Fibroblast of skin of abdomen (primary cell): ENCODE results near the gene ZBTB6. TPM values are rescaled to one million over a fixed set of nuclear protein-coding genes. Genes with fewer than 3 reads are reported as not detected.
A peak's percentile ranks its signal among the peaks of the same experiment; 100 is the strongest.

Source experiments
- DNase-seq: peaks from one replicate; pipeline ENCODE4 v3.0.0-alpha.2; 2013
- polyA plus RNA-seq, 2 experiments: library from polyadenylated mRNA; unstranded; fragments of 120-200 nt; gene quantifications; one replicate each; pipeline ENCODE4 v1.2.1, GENCODE V29; 2013; ENCODE audit not compliant: insufficient read length in 2 of 2

ZBTB6 gene, protein sequence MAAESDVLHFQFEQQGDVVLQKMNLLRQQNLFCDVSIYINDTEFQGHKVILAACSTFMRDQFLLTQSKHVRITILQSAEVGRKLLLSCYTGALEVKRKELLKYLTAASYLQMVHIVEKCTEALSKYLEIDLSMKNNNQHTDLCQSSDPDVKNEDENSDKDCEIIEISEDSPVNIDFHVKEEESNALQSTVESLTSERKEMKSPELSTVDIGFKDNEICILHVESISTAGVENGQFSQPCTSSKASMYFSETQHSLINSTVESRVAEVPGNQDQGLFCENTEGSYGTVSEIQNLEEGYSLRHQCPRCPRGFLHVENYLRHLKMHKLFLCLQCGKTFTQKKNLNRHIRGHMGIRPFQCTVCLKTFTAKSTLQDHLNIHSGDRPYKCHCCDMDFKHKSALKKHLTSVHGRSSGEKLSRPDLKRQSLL
- polyA plus RNA-seq (2013, experiment 1 of 2; ENCODE audit: insufficient read length): 8.2 TPM
- 7.7 TPM for polyA plus RNA-seq (2013, experiment 2 of 2; ENCODE audit: insufficient read length)

- peak; percentile 88 for DNase-seq
These were observed at the start of gene ZBTB6 for GRCh38 chr9:122912964-122913673. ZBTB6 (minus strand) TSS chr9:122913323; CDS start chr9:122912072, 1,251 bp downstream.

GRCh38 chr9:122961139-122961538 is 48.0 kb upstream of the ZBTB6 start:
- DNase-seq: no peak

GRCh38 chr9:122955961-122956360 is 42.8 kb upstream of the ZBTB6 start:
- no peak for DNase-seq

DNA sequence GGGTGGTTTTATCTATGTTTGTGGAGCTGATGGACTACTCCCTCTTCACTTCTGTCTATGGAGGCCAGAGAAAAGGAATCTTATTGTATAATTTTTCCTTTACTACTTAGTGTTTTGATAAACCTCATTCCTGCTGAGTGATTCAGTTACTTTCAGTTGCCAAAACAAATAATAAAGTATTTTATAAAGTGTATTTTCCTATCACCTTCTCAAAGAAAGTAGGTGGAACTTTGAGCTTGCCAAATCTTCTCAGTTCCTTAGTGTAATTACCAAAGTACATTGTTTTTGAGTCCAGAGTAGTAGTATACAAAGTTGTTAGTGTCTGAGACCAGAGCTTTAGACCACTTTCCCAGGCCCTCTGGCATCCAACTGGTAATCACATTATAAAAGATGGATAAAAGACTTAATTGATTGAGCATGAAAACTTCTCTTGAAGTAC is 41.1 kb upstream of the ZBTB6 start:
- peak; percentile 12 for DNase-seq

DNA sequence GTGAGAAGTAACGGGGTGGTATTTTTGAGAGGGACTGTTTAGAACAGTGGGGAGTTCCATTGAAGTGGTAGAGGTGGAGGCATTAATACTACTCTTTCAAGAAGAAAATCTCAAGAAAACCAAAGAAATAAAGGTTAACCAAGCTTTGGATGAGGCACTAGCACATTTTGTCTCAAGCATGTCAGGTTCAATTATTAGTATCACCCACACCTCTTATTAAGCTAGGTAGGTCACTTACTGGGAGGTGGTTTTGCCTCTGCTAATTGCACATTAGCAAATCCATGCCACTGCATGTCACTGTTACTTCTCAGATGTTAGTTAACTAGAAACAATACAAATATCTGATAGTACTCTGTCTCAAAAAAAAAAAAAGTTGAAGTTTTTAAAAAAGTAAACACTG is 37.9 kb upstream of the ZBTB6 start:
- DNase-seq: no peak

GRCh38 chr9:122950263-122950662 is 37.1 kb upstream of the ZBTB6 start:
- DNase-seq: no peak

DNA sequence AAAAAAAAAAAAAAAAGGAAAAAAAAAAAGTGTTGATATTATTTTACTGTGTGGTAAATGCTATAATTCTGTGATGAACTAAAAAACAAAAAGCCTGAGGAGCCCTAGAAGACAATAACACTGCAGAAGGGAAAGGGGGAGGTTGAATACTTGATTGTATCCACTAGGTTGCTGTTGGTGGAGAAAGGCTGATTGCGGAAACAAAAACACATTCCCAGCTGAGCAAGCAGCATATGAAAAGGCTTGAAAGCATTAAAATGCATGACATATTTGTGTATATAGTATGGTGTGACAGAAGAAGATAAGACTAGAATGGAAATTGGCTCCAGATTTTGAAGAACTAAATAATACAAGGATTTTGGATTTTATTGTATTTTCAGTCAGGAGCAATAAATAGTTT is 36.6 kb upstream of the ZBTB6 start:
- no peak for DNase-seq

- DNase-seq: no peak
These were observed 35.2 kb upstream of the ZBTB6 start for GRCh38 chr9:122948313-122948712.

DNA sequence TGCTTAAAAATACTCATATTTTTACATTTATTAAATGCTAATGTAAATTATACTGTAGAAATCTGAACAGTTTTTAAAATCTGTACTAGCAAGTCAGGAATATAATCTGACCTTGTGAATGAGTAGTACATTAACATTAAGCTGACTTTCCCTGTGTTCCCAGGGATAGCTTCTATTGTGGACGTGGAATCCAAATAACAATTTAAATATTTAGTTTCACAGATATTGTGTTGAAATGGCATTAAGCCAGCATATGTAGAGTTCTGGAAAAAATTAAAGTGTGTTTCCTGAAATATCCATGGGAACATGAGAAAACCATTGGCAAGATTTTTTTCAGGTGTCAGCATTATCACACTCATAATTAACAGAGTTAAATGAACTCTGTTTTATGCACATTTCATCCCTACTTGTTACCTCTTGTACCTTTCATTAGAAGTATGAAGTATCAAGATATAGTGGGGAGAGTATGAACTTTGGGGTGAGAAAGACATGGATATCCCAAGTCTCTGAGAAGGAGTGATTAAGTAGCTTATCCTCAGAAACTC is 33.4 kb upstream of the ZBTB6 start:
- DNase-seq: no peak

- peak; percentile 33 for DNase-seq
These were observed 32.1 kb upstream of the ZBTB6 start for GRCh38 chr9:122944960-122945888.

- DNase-seq: peak; percentile 54
These were observed 28.6 kb upstream of the ZBTB6 start for GRCh38 chr9:122941582-122942234.

DNA sequence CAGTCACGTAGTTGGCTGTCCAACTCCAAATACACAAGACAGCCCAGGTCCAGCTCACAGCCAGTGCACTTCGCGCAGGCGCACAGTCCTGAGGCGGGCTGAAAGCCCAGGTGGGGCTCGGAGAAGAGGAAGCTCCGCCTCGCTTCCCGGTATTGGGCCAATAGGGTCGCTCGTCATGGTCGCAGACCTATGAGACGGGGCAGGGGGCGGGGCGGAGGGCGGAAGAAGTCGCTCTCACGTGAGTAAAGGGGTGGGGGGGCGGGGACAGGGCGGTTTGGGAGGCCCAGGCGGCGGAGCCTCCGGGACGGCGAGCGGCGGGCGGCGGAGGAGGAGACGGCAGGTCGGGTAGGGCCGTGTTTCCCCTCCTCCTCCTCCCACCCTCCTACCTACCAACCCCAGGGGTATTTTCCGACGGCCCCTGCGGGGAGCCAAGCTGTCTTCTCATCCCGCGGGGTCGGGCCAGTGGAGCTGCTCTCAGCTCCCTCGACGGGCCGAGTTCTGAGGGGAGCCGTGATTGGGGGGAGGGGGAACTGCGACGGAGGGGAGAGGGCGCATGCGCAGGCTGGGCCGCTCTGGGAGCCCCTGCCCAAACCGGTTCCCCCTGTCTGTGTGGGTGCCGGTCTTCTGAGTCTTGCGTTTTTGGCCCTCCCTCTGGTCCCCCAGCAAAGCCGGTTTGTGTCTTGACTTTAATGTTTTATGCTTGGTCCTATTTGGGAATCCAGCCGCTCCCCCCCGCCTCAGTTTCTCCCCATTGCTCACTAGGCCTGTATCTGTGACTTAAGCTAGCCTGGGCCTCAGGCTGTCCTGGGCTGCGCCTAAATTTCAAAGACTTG is 27.8 kb upstream of the ZBTB6 start, which contains the start of gene RABGAP1:
RABGAP1 (plus strand) TSS at position 272 of the 833 bp plus-strand sequence. CDS start 16,040 bp downstream, outside the sequence.
- peak; percentile 99 for DNase-seq

DNA sequence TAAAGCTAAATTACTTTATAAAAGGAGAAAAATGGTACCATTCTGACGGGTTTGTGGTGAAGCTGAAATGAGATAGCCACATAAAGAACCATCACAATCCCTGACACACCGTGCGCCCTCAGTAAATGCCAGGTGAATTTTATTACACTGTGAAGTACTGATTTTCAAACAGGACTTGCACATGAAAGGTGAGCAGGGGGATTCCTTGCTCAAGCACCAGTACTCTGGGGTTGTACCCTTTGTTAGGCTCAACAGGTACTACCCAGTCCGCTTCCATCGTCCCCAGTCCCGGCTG is 27.3 kb upstream of the ZBTB6 start:
- DNase-seq: no peak

DNA sequence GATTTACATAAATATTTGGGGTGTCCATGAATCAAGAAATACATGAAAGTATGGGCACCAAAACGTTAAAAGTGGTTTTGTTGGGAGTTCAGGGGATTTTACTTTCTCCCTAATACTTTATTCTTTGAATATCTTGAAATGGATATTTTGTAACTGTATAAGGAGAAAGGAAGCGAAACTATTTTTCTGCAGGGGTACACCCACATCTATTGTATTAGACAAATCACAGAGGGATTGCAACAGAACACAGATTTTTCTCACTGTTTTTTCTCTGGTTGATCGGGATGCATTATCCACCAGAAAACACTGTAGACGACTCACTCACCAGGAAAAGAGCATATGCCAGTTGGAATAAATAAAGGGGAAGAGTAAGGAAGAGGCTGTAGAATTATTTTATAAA is 26.5 kb upstream of the ZBTB6 start:
- DNase-seq: no peak

DNA sequence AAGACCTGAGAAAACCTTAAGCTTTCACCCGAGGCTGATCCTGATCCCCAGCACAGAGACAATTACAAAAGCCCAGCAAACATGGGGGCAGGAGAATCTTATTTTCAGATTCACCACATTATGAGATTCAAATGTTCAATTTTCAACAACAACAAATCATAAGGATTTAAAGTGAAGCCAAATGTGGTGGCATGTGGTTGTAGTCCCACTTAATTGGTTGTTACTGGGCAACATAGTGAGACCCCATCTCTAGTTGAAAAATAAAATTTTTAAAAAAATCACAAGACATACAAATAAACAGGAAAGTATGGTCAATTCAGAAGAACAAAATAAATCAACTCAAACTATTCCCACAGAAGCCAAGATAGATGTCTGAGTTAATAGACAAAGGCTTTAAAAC is 23.8 kb upstream of the ZBTB6 start:
- DNase-seq: no peak

DNA sequence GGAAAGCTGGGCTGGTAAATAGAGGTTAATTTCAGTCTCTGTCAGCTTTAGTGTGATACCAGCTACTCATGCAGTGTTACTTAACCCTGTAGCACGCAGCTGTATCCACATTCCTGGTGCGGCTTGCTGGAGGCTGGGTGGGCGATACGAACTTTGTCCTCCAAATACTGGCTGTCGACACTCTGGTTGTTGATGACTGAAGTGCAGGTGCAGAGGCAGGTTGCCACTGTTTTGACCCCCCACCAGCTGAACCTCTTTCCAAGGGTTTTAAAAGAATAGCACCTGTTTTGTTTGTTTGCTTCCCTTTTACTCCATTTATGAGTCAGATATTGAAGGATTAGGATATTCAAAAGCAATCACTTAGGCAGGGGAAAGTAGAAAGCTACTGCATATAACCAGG is 23.3 kb upstream of the ZBTB6 start:
- DNase-seq: no peak

DNA sequence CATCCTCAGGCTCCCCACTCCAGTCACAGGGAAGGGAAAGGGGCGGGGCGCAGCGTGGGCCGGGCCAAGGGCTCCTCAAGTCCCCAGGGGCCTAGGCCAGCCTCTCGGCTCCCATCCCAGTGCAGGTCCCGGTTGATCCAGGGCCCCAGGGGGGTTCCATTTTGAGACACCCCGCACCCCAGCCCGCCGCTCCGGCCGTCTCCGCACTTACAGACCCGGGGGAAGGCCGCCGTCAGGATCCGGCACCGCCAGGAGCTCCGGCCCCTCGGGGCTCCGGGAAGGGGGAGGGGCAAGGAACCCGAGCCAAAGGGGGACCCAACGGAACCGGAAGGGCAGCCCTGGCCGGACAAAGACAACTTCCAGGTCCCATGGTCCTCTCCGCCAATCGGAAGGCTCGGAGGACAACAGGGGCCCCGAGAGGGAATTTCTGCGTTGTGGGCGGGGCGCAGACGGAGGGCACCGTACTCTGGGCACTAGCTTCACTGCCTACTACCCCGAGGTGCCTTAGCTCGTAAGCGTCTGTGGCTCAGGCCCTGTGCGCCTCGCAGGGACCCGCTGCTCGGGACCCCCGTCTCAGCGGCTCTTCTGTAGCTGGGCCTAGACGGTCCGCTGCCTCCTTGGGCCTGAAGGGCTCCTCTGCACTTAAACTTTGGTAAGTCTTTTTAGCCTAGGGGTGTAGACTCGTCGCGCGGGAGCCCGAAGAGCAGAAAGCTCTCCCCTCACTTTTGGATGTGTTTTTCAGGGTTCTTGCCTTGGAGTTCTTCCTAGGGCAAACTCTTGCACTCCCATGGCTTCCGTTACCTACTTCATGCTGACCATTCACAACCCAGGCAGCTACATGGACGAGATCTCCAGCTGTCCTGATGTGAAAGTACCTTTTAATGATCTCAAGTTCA is 18.4 kb upstream of the ZBTB6 start, which contains the start of gene ZBTB26:
ZBTB26 (minus strand) TSS at position 287 of the 896 bp plus-strand sequence. CDS start 11,578 bp downstream, outside the sequence.
- peak; percentile 92 for DNase-seq

DNA sequence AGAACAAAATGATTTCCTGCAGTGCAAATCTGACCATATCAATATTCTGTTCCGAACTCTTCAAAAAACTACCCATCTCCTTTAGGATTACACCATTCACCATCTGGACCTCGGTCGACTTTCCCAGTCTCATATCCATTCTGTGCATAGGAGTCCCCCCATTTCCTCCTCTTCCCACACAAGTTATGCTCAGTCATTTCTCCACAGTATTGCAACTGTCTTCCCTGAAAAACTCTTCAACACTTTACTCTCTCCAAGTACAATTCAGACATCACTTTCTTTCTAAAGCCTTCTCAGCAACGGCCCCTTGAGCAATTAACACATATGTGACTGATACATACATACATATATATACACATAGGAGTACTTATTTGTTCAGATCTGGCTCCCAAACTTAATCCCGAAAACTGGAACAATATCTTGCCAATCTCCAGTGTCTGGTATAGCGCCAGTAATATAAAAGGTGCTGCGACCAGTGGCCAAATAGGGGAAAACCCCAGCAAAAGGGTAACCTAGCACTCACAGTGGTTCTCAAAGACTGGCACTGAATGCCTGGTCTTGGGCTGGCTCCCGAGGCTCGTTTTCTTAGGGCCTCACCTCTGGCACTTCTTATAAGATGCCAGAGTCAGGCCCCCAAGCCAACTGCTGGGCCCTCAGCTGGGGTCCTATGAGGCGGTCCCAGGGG is 17.6 kb upstream of the ZBTB6 start:
- DNase-seq: no peak

GRCh38 chr9:122929796-122930354 is 16.8 kb upstream of the ZBTB6 start:
- no peak for DNase-seq
